ENCODE data around the gene CHPF.
A peak's percentile ranks its signal among the peaks of the same experiment; 100 is the strongest.

The CHPF gene

GRCh38 chr2:219513787-219514186 is 29.8 kb downstream of the CHPF start:
- DNase-seq (ENCODE audit: low spot score): no peak

- no peak for DNase-seq (ENCODE audit: low spot score)
These were observed 30.9 kb downstream of the CHPF start for GRCh38 chr2:219512524-219513216.

GRCh38 chr2:219511547-219512325 is 31.9 kb downstream of the CHPF start:
- DNase-seq (ENCODE audit: low spot score): no peak

GRCh38 chr2:219510512-219511135 is 33.0 kb downstream of the CHPF start:
- DNase-seq (ENCODE audit: low spot score): no peak

GRCh38 chr2:219509780-219510511 is 33.7 kb downstream of the CHPF start:
- peak; percentile 76 for DNase-seq (ENCODE audit: low spot score)

GRCh38 chr2:219508971-219509779 is 34.4 kb downstream of the CHPF start:
- DNase-seq (ENCODE audit: low spot score): no peak

GRCh38 chr2:219508444-219508734 is 35.2 kb downstream of the CHPF start:
- DNase-seq (ENCODE audit: low spot score): no peak

GRCh38 chr2:219507581-219508443 is 35.8 kb downstream of the CHPF start:
- DNase-seq (ENCODE audit: low spot score): no peak

GRCh38 chr2:219506802-219507526 is 36.6 kb downstream of the CHPF start:
- DNase-seq (ENCODE audit: low spot score): no peak

GRCh38 chr2:219506153-219506801 is 37.3 kb downstream of the CHPF start:
- DNase-seq (ENCODE audit: low spot score): no peak

- no peak for DNase-seq (ENCODE audit: low spot score)
These were observed 38.0 kb downstream of the CHPF start for GRCh38 chr2:219505585-219505984.

GRCh38 chr2:219502618-219503017 is 41.0 kb downstream of the CHPF start:
- DNase-seq (ENCODE audit: low spot score): no peak

GRCh38 chr2:219501849-219502248 is 41.8 kb downstream of the CHPF start:
- no peak for DNase-seq (ENCODE audit: low spot score)

- DNase-seq (ENCODE audit: low spot score): no peak
These were observed 43.5 kb downstream of the CHPF start for GRCh38 chr2:219500135-219500534.

GRCh38 chr2:219499555-219499954 is 44.1 kb downstream of the CHPF start:
- DNase-seq (ENCODE audit: low spot score): no peak

- DNase-seq (ENCODE audit: low spot score): no peak
These were observed 44.6 kb downstream of the CHPF start for GRCh38 chr2:219499058-219499307.

- DNase-seq (ENCODE audit: low spot score): peak; percentile 96
These were observed 45.1 kb downstream of the CHPF start, which contains the start of gene GMPPA for GRCh38 chr2:219498280-219499057. Gene GMPPA (plus strand): TSS chr2:219498891. CDS start chr2:219499976, 1,085 bp downstream.

GRCh38 chr2:219497495-219498279 is 45.9 kb downstream of the CHPF start:
- peak; percentile 74 for DNase-seq (ENCODE audit: low spot score)

Data from iPS-NIHi11 (cell line).